Testis (tissue), 2 donors: ENCODE results near the gene TNXB.
"Not testable (repeated sequence)": the region's sequence is repeated elsewhere in the genome, so short reads cannot be mapped to it uniquely, and the experiment has no call there.

ENCODE experiments used
- CTCF ChIP-seq, 3 experiments: fragments of 450-650 bp in 2 of 3; fragments of 200-600 bp in 1 of 3; sonication (generic) in 1 of 3; IDR thresholded peaks; one replicate each; pipeline ENCODE4 v1.5.1; 2016 to 2019; ENCODE audit warnings: antibody characterized with exemption in 3 of 3, mild to moderate bottlenecking in 2 of 3, moderate library complexity in 1 of 3
- POLR2A ChIP-seq: fragments of 450-650 bp; IDR thresholded peaks from one replicate; pipeline ENCODE4 v1.6.1; 2017; ENCODE audit warnings: antibody characterized with exemption, mild to moderate bottlenecking, moderate library complexity

- TF ChIP-seq POLR2A; CTCF (IDR thresholded peaks at IDR 0.05): not testable (repeated sequence)
Observed at GRCh38 chr6:32004393-32004792, 104.7 kb downstream of the TNXB start.
